GM15510 (cell line): ENCODE data around the gene PLEK.
A peak's percentile ranks its signal among the peaks of the same experiment; 100 is the strongest.

ENCODE experiments used
- POLR2A ChIP-seq: IDR thresholded peaks from 3 replicates; pipeline ENCODE4 v1.6.1; 2011; ENCODE audit warnings: borderline replicate concordance; ENCODE audit not compliant: insufficient read length; ENCODE audit errors: extremely low read depth

The PLEK gene

GRCh38 chr2:68436270-68436669, 71.2 kb downstream of the PLEK start:
- no peak for TF ChIP-seq POLR2A

GRCh38 chr2:68438455-68439303, 73.6 kb downstream of the PLEK start:
- TF ChIP-seq POLR2A, result peak; percentile 69

GRCh38 chr2:68441179-68441993, 76.3 kb downstream of the PLEK start:
- no peak for TF ChIP-seq POLR2A

GRCh38 chr2:68441994-68442322, 76.9 kb downstream of the PLEK start:
- no peak for TF ChIP-seq POLR2A
